Measurements from ENCODE around the gene RNF167.

Gene RNF167

DNA sequence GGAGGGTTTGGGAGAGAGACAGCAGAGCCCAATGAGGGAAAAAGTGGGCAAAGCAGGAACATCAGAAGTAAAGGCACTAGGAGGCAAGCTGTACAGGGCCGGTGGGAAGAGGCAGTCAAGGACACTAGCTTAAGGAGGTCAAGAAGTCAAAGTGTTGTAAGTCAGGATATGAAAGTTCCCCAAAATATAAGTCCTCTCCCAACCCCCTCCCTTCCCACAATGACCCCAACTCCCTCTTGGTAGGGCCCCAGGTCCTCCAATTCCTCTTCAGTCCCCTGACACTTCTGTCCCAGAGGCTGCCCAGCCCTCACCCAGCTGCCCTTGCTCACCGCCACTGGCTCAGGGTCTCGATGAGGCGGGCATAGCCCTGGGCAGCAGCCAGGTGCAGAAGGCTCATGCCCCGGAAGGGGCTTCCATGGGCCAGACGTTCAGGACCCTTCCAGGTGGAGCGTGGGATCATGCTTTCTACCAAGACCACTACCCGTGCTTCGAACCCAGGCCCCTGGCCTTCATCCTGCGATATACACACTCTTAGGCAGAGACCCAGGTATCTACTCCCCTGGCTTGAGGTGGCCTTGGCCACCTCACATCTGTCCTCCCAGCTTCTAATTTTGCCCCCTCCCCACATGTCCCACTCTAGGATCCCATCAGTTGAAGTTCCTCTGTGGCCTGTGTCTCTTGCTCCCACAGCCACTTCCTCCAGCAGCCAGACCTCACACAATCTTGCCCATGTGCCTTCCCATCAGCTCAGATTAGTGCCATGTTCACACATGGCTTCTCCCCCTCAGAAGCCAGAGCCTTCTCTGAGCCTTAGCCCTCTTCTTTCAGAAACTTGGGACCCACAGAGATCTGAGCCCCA is 33.4 kb downstream of the RNF167 start:
- Histone ChIP-seq H3K27ac (ENCODE audit: low read length) (no peak overlapping the region), H3K27me3 (ENCODE audit: low read depth, low read length) (no peaks in the 10 kb centered on the region), H3K9me3 (ENCODE audit: control insufficient read depth in 1 of 2, low read length in 2 of 2) (no peaks in the 10 kb centered on the region), H3K4me1 (ENCODE audit: control insufficient read depth in 1 of 2, insufficient read depth in 2 of 2, low read length in 2 of 2) (peaks cover 10 to 39% of the 10 kb centered on the region in 2 donors), H3K36me3 (ENCODE audit: control insufficient read depth in 1 of 2, insufficient read depth in 2 of 2, low read length in 2 of 2) (peaks cover 53 to 57% of the 10 kb centered on the region in 2 donors), H3K4me3 (ENCODE audit: low read depth in 1 of 2, low read length in 2 of 2) (no peak overlapping the region)

DNA sequence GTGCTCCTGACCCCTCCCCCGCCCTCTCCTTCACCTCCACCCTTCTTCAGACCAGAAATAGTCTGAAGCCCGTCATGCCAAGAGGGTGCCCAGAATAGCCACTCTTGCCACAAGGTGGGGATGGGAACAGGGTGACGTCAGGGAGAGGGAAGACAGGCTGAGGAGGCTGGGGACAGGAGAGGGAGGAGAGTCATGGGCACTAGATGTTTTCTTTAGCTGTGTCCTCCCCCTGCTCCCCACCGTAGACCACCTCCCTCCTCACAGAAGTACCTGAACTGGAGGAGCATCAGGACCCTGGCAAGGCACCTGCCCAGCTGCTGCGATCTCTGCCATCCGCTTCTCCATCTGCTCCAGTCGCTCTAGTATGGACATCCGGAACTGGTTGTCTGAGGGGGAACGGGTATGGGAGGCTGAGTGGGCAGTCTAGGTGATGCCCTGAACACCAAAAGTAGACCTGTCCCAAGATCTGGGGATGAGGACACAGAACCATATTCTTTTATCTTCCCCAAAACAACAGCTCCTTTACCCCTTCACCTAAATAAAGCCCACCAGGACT is 34.1 kb downstream of the RNF167 start:
- Histone ChIP-seq H3K9me3 (ENCODE audit: control insufficient read depth in 1 of 2, low read length in 2 of 2) (no peaks in the 10 kb centered on the region), H3K27me3 (ENCODE audit: low read depth, low read length) (no peaks in the 10 kb centered on the region), H3K36me3 (ENCODE audit: control insufficient read depth in 1 of 2, insufficient read depth in 2 of 2, low read length in 2 of 2) (peaks cover 57 to 58% of the 10 kb centered on the region in 2 donors), H3K27ac (ENCODE audit: low read length) (no peak overlapping the region), H3K4me1 (ENCODE audit: control insufficient read depth in 1 of 2, insufficient read depth in 2 of 2, low read length in 2 of 2) (peaks cover 6 to 33% of the 10 kb centered on the region in 2 donors), H3K4me3 (ENCODE audit: low read depth in 1 of 2, low read length in 2 of 2) (no peak overlapping the region)

- Histone ChIP-seq H3K36me3 (ENCODE audit: control insufficient read depth in 1 of 2, insufficient read depth in 2 of 2, low read length in 2 of 2) (peaks cover 37 to 75% of the 10 kb centered on the region in 2 donors), H3K27ac (ENCODE audit: low read length) (no peak overlapping the region)
Observed at GRCh38 chr17:4978726-4979125, 38.7 kb downstream of the RNF167 start.

DNA sequence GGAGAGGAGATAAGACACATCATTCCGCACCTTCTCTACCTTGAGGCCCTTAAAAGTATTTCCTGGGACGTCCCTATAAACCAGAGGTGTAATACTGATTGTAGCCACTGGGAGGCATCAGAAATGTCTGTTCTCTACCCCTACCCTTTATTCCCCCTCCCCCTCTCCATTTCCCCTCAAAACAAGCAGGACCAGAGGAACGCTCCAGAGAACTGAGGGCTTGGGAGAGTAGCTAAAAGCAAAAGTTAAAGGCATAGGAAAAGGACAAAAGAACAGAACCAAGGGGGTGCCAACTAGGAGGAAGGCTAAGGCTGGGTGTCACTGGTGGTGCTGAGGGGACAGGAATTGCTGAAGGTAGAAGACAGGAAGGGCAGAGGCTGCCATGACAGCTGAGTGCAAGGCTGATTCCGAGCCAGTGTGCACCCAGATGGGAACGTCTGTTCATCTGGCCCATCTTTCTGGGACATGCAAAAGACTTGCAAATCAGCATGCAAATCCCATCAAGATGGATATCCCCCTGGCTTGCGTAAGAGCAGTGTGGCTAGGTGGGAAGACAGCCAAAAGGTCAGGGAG is 40.7 kb downstream of the RNF167 start:
- no peak overlapping the region for H3K4me3 ChIP-seq (ENCODE audit: low read depth in 1 of 2, low read length in 2 of 2)
- no peaks in the 10 kb centered on the region for H3K27me3 ChIP-seq (ENCODE audit: low read depth, low read length)
- H3K36me3 ChIP-seq (ENCODE audit: control insufficient read depth in 1 of 2, insufficient read depth in 2 of 2, low read length in 2 of 2), result peaks cover 31 to 70% of the 10 kb centered on the region in 2 donors
- H3K27ac ChIP-seq (ENCODE audit: low read length), result no peak overlapping the region
- H3K9me3 ChIP-seq (ENCODE audit: control insufficient read depth in 1 of 2, low read length in 2 of 2), result no peaks in the 10 kb centered on the region
- H3K4me1 ChIP-seq (ENCODE audit: control insufficient read depth in 1 of 2, insufficient read depth in 2 of 2, low read length in 2 of 2), result peaks cover 4 to 12% of the 10 kb centered on the region in 2 donors

More at GRCh38 chr17:4978726-4979125, 38.7 kb downstream of the RNF167 start:
- Histone ChIP-seq H3K4me1 (ENCODE audit: control insufficient read depth in 1 of 2, insufficient read depth in 2 of 2, low read length in 2 of 2) (peaks cover 4 to 16% of the 10 kb centered on the region in 2 donors), H3K4me3 (ENCODE audit: low read depth in 1 of 2, low read length in 2 of 2) (no peak overlapping the region), H3K9me3 (ENCODE audit: control insufficient read depth in 1 of 2, low read length in 2 of 2) (no peaks in the 10 kb centered on the region), H3K27me3 (ENCODE audit: low read depth, low read length) (no peaks in the 10 kb centered on the region)

DNA sequence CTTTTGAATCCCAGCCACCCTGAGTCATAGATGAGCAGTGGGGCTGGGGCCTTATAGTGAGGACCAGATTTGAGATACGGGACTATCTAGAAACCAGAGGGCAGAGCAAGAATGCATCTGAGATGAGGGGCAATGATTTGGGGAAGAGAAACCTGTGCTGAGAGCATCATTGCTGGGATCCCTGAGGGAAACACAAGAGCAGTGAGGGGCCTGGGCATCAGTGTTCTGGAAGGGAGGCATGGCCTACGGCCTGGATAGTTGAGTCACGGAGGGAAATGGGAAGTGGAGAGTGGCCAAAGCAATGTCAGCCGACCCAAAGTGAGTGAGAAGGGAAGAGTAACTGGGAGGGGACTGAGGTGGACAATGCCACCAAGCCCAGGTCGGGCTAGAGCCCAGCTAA is 42.2 kb downstream of the RNF167 start:
- Histone ChIP-seq H3K27me3 (ENCODE audit: low read depth, low read length) (no peaks in the 10 kb centered on the region), H3K9me3 (ENCODE audit: control insufficient read depth in 1 of 2, low read length in 2 of 2) (no peaks in the 10 kb centered on the region), H3K4me1 (ENCODE audit: control insufficient read depth in 1 of 2, insufficient read depth in 2 of 2, low read length in 2 of 2) (peaks cover 10 to 20% of the 10 kb centered on the region in 2 donors), H3K36me3 (ENCODE audit: control insufficient read depth in 1 of 2, insufficient read depth in 2 of 2, low read length in 2 of 2) (peaks cover 27 to 62% of the 10 kb centered on the region in 2 donors), H3K4me3 (ENCODE audit: low read depth in 1 of 2, low read length in 2 of 2) (no peak overlapping the region), H3K27ac (ENCODE audit: low read length) (no peak overlapping the region)

DNA sequence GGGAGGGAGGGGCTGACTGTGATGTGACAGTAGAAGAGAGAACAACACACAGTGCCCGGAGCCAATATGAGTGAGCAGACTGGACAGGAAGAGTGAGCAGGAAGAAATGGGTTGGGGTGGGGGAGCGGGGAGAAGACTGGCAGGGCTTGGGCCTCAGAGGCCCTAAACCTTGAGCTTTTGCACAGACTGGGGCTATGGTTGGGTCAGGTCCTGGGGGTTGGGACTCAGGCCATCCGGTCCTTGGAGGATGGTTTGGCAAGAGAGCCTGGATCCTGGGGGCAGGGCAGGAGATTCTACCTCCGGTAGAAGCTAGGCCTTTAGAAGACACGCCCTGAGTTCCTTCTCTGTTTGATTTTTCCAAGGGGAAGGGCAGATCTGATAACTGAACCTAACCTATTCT is 46.3 kb downstream of the RNF167 start:
- Histone ChIP-seq H3K27ac (ENCODE audit: low read length) (peak overlapping the region; percentile 82), H3K36me3 (ENCODE audit: control insufficient read depth in 1 of 2, insufficient read depth in 2 of 2, low read length in 2 of 2) (peaks cover 10 to 27% of the 10 kb centered on the region in 2 donors), H3K27me3 (ENCODE audit: low read depth, low read length) (no peaks in the 10 kb centered on the region), H3K4me1 (ENCODE audit: control insufficient read depth in 1 of 2, insufficient read depth in 2 of 2, low read length in 2 of 2) (peaks cover 15 to 24% of the 10 kb centered on the region in 2 donors), H3K9me3 (ENCODE audit: control insufficient read depth in 1 of 2, low read length in 2 of 2) (no peaks in the 10 kb centered on the region), H3K4me3 (ENCODE audit: low read depth in 1 of 2, low read length in 2 of 2) (peak overlapping the region; percentile 65 to 78)

DNA sequence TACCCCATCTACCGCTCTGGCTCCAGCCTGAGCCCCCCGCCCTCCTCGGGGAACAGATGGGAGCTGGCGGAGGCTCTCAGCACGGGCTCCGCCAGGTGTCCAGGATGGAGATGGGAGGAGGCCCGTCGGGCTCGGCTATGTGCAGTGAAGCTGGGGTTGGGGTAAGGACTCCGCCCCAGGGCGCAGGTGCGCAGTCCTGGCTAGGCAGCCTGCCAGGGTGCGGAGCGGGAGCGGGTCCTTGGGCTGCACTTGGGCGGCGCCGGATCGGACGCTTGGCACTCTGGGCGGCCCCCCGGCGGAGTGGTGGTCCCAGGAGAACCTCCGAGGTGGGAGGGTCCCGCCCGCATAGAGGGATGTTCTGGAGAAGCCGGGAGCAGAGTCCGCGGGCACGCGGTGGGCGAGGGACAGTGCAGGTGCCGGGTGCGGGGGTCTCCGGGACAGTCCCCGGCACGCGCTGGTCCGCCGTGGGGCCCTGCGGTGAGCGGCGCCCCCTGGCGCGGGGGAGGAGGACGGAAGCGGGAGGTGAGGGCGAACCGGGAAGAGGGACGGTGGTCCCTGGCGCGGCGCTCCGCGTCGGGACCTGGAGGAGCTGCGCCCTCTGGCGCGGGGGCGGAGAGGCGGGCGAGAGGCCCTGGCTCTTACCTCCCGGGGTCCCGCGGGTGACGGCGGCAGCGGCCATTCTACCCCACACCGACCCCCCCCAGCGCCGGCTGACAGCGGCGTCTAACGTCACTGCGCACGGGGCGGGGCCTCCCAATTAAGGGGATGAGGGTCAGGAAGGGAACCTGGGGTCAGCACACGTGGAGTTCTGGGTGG is 47.1 kb downstream of the RNF167 start, which contains the start of gene CAMTA2:
Gene CAMTA2 (minus strand): TSS at position 725 of the 816 bp plus-strand sequence. CDS start 1,453 bp downstream, outside the sequence.
- Histone ChIP-seq H3K27me3 (ENCODE audit: low read depth, low read length) (no peaks in the 10 kb centered on the region), H3K27ac (ENCODE audit: low read length) (peak within 1 kb of the TSS; percentile 82), H3K4me3 (ENCODE audit: low read depth in 1 of 2, low read length in 2 of 2) (peak within 1 kb of the TSS; percentile 65 to 78), H3K4me1 (ENCODE audit: control insufficient read depth in 1 of 2, insufficient read depth in 2 of 2, low read length in 2 of 2) (peaks cover 15 to 24% of the 10 kb centered on the region in 2 donors), H3K36me3 (ENCODE audit: control insufficient read depth in 1 of 2, insufficient read depth in 2 of 2, low read length in 2 of 2) (peaks cover 10 to 23% of the 10 kb centered on the region in 2 donors), H3K9me3 (ENCODE audit: control insufficient read depth in 1 of 2, low read length in 2 of 2) (no peaks in the 10 kb centered on the region)

- Histone ChIP-seq H3K4me1 (ENCODE audit: control insufficient read depth in 1 of 2, insufficient read depth in 2 of 2, low read length in 2 of 2) (peaks cover 15 to 24% of the 10 kb centered on the region in 2 donors), H3K27ac (ENCODE audit: low read length) (peak overlapping the region; percentile 82), H3K27me3 (ENCODE audit: low read depth, low read length) (no peaks in the 10 kb centered on the region), H3K36me3 (ENCODE audit: control insufficient read depth in 1 of 2, insufficient read depth in 2 of 2, low read length in 2 of 2) (peaks cover 3 to 14% of the 10 kb centered on the region in 2 donors), H3K9me3 (ENCODE audit: control insufficient read depth in 1 of 2, low read length in 2 of 2) (no peaks in the 10 kb centered on the region), H3K4me3 (ENCODE audit: low read depth in 1 of 2, low read length in 2 of 2) (peak overlapping the region; percentile 65 to 78)
Observed at GRCh38 chr17:4987767-4988567, 47.9 kb downstream of the RNF167 start.

DNA sequence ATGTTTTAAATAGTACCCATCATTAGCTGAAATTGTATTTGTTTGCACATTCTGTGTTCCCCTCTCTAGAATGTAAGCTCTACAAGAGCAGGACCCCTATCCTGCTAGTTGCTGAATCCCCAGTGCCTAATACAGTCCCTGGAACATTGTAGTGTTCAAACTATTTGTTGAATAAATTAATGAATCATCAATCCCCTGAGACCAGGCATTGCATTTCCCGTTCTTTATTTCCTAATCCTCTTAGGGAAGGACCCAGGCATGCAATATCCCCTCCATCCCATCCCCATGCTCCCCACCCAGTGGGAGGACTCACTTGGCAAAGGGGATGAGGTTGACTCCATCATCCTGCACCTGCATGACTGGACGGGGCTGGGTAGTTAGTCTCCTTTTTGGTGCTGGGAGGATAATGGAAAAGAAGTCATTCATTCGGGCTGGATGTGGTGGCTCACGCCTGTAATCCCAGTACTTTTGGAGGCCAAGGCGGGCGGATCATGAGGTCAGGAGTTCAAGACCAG is 54.1 kb downstream of the RNF167 start:
- Histone ChIP-seq H3K27me3 (ENCODE audit: low read depth, low read length) (no peaks in the 10 kb centered on the region), H3K4me1 (ENCODE audit: control insufficient read depth in 1 of 2, insufficient read depth in 2 of 2, low read length in 2 of 2) (peaks cover 0 to 17% of the 10 kb centered on the region in 2 donors), H3K27ac (ENCODE audit: low read length) (no peak overlapping the region), H3K36me3 (ENCODE audit: control insufficient read depth in 1 of 2, insufficient read depth in 2 of 2, low read length in 2 of 2) (no peaks in the 10 kb centered on the region), H3K4me3 (ENCODE audit: low read depth in 1 of 2, low read length in 2 of 2) (no peak overlapping the region), H3K9me3 (ENCODE audit: control insufficient read depth in 1 of 2, low read length in 2 of 2) (no peaks in the 10 kb centered on the region)
